Fibroblast of lung (primary cell): ENCODE measurements around the gene TSPAN10. TPM values are rescaled to one million over a fixed set of nuclear protein-coding genes. Genes with fewer than 3 reads are reported as not detected.

Experiments used
- DNase-seq, 2 donors: peaks; one replicate each; pipeline versions ENCODE4 v3.0.0 to v3.0.0-alpha.2; 2010; ENCODE audit warnings: low read depth in 2 of 2
- H2AFZ ChIP-seq: 2 replicates; pipeline ENCODE4 v1.5.1; 2012; ENCODE audit warnings: low read length, control low read depth, inconsistent platforms
- H3K27ac ChIP-seq: 2 replicates; pipeline ENCODE4 v1.5.1; 2011; ENCODE audit warnings: low read length, control low read depth; ENCODE audit not compliant: insufficient read depth
- H3K27me3 ChIP-seq: 2 replicates; pipeline ENCODE4 v1.5.1; 2011; ENCODE audit warnings: mild to moderate bottlenecking, low read length; ENCODE audit not compliant: control insufficient read depth, insufficient read depth
- H3K36me3 ChIP-seq: 2 replicates; pipeline ENCODE4 v1.5.1; 2011; ENCODE audit warnings: low read length; ENCODE audit not compliant: control insufficient read depth, insufficient read depth
- H3K4me1 ChIP-seq: 2 replicates; pipeline ENCODE4 v1.5.1; 2011; ENCODE audit warnings: low read length; ENCODE audit not compliant: control insufficient read depth, insufficient read depth; ENCODE audit errors: extremely low read depth
- H3K4me2 ChIP-seq: 2 replicates; pipeline ENCODE4 v1.5.1; 2011; ENCODE audit warnings: low read length, control low read depth; ENCODE audit not compliant: insufficient read depth; ENCODE audit errors: extremely low read depth
- H3K4me3 ChIP-seq, 4 experiments: fragments of 200-600 bp in 1 of 4; sonication (generic) in 1 of 4; replicated peaks in 1 of 4; 2 replicates each; pipeline ENCODE4 v1.5.1; 2011 to 2016; ENCODE audit warnings: low read length in 4 of 4, low read depth in 3 of 4, mild to moderate bottlenecking in 3 of 4, control low read depth in 2 of 4, inconsistent platforms in 1 of 4, mixed read lengths in 1 of 4; ENCODE audit not compliant: insufficient read depth in 1 of 4; ENCODE audit errors: control extremely low read depth in 1 of 4
- H3K79me2 ChIP-seq: 2 replicates; pipeline ENCODE4 v1.5.1; 2012; ENCODE audit warnings: mild to moderate bottlenecking, low read length, inconsistent platforms; ENCODE audit not compliant: control insufficient read depth, insufficient read depth
- H3K9ac ChIP-seq: 2 replicates; pipeline ENCODE4 v1.5.1; 2011; ENCODE audit warnings: mild to moderate bottlenecking, low read length, control low read depth; ENCODE audit not compliant: insufficient read depth
- H3K9me3 ChIP-seq: 2 replicates; pipeline ENCODE4 v1.5.1; 2012; ENCODE audit warnings: low read depth, low read length; ENCODE audit not compliant: control insufficient read depth, insufficient read depth
- H4K20me1 ChIP-seq: 2 replicates; pipeline ENCODE4 v1.5.1; 2011; ENCODE audit warnings: low read length; ENCODE audit not compliant: control insufficient read depth, insufficient read depth; ENCODE audit errors: extremely low read depth
- CTCF ChIP-seq, 2 donors: IDR thresholded peaks in 1 of 2; conservative IDR thresholded peaks in 1 of 2; 1 replicate in 1 of 2; 2 replicates in 1 of 2; pipeline ENCODE4 v1.5.1; 2011 to 2012; ENCODE audit warnings: low read length in 2 of 2, control low read depth in 1 of 2, inconsistent platforms in 1 of 2, low read depth in 1 of 2, mild to moderate bottlenecking in 1 of 2
- EZH2 ChIP-seq: IDR thresholded peaks from 2 replicates; pipeline ENCODE4 v1.5.1; 2012; ENCODE audit warnings: low read length, control low read depth, mild to moderate bottlenecking; ENCODE audit errors: missing control alignments
- polyA plus RNA-seq, 2 donors: library from polyadenylated mRNA; depleted of rRNA in 1 of 2; stranded (reverse) in 1 of 2; unstranded in 1 of 2; fragments of >200 nt; gene quantifications; 2 replicates each; pipeline ENCODE4 v1.2.1, GENCODE V29; 2011 to 2012; ENCODE audit warnings: missing spikeins in 1 of 2
- total RNA-seq: library from RNA; depleted of rRNA; stranded (reverse); fragments of >200 nt; gene quantifications from 2 replicates; pipeline ENCODE4 v1.2.1, GENCODE V29; 2014

TSPAN10 gene
- total and polyA plus RNA-seq, 2 donors (not counting 1 experiment from before 2014, with no cell fraction given) = 1.3 to 3.0 TPM

- H3K9ac ChIP-seq = no peak overlapping the region
- no peaks in the 10 kb centered on the region for H3K79me2 ChIP-seq
- peaks cover 5% of the 10 kb centered on the region for H3K4me1 ChIP-seq
- H3K9me3 ChIP-seq = no peaks in the 10 kb centered on the region
- peak; percentile 86 to 87 for DNase-seq
- TF ChIP-seq EZH2 (no peak), CTCF (conservative IDR thresholded peaks at IDR 0.05 in 1 of 2, IDR thresholded peaks at IDR 0.05 in 1 of 2; ENCODE audit: low read depth in 1 of 2, low read length in 2 of 2) (no peak)
- no peak overlapping the region for H3K27ac ChIP-seq
- H3K4me3 ChIP-seq = no peak overlapping the region
- no peaks in the 10 kb centered on the region for H4K20me1 ChIP-seq
- no peaks in the 10 kb centered on the region for H3K36me3 ChIP-seq
- no peak overlapping the region for H2AFZ ChIP-seq
- H3K27me3 ChIP-seq = peaks cover 21% of the 10 kb centered on the region
- H3K4me2 ChIP-seq = no peak overlapping the region
Measured at GRCh38 chr17:81651692-81652091, 14.7 kb downstream of the TSPAN10 start.

- no peak overlapping the region for H3K4me3 ChIP-seq
- H3K79me2 ChIP-seq = no peaks in the 10 kb centered on the region
- peaks cover 8% of the 10 kb centered on the region for H3K27me3 ChIP-seq
- DNase-seq = no peak
- no peak overlapping the region for H3K27ac ChIP-seq
- H3K4me2 ChIP-seq = no peak overlapping the region
- no peaks in the 10 kb centered on the region for H4K20me1 ChIP-seq
- TF ChIP-seq EZH2 (no peak), CTCF (conservative IDR thresholded peaks at IDR 0.05 in 1 of 2, IDR thresholded peaks at IDR 0.05 in 1 of 2; ENCODE audit: low read depth in 1 of 2, low read length in 2 of 2) (no peak)
- H3K9ac ChIP-seq = no peak overlapping the region
- no peaks in the 10 kb centered on the region for H3K36me3 ChIP-seq
- H3K4me1 ChIP-seq = peaks cover 5% of the 10 kb centered on the region
- no peak overlapping the region for H2AFZ ChIP-seq
- no peaks in the 10 kb centered on the region for H3K9me3 ChIP-seq
Measured at GRCh38 chr17:81652906-81653771, 16.1 kb downstream of the TSPAN10 start.

- no peak overlapping the region for H2AFZ ChIP-seq
Measured at GRCh38 chr17:81655378-81656117, 18.6 kb downstream of the TSPAN10 start.

More at GRCh38 chr17:81655378-81656117, 18.6 kb downstream of the TSPAN10 start:
- Histone ChIP-seq H3K79me2 (no peaks in the 10 kb centered on the region), H3K9me3 (no peaks in the 10 kb centered on the region), H3K4me2 (no peak overlapping the region), H3K27me3 (no peaks in the 10 kb centered on the region), H3K4me3 (no peak overlapping the region), H3K9ac (no peak overlapping the region), H3K4me1 (peaks cover 5% of the 10 kb centered on the region), H4K20me1 (no peaks in the 10 kb centered on the region), H3K36me3 (no peaks in the 10 kb centered on the region), H3K27ac (no peak overlapping the region)
- TF ChIP-seq CTCF (conservative IDR thresholded peaks at IDR 0.05 in 1 of 2, IDR thresholded peaks at IDR 0.05 in 1 of 2; ENCODE audit: low read depth in 1 of 2, low read length in 2 of 2) (no peak), EZH2 (no peak)
- DNase-seq = no peak
